Activated CD4-positive, alpha-beta T cell treated with anti-CD3 and anti-CD28 coated beads, Interleukin-2, amount 10 ng/mL, durations not matched to agents 7 days and 5 days (primary cell): ENCODE data around the gene OR13D1. TPM values are rescaled to one million over a fixed set of nuclear protein-coding genes. Genes with fewer than 3 reads are reported as not detected.

Experiments used
- total RNA-seq, 2 experiments: library from RNA; stranded (reverse); gene quantifications; one replicate each; pipeline ENCODE4 v1.2.3, GENCODE V29; 2021

The OR13D1 gene
- total RNA-seq, 2 experiments from 2014 or later = not detected

Other genes with a start within 250 kb of the OR13D1 start
- gene OR13F1, start 190.3 kb upstream of the OR13D1 start, total RNA-seq = not detected
- gene OR13C4, start 167.3 kb upstream of the OR13D1 start, total RNA-seq = not detected
- not detected for gene OR13C3, start 157.7 kb upstream of the OR13D1 start, total RNA-seq
- not detected for gene OR13C8, start 125.3 kb upstream of the OR13D1 start, total RNA-seq
- gene OR13C5, start 95.1 kb upstream of the OR13D1 start, total RNA-seq = not detected
- not detected for gene OR13C2, start 88.9 kb upstream of the OR13D1 start, total RNA-seq
- gene OR13C9, start 76.3 kb upstream of the OR13D1 start, total RNA-seq = not detected
- 10 to 100 TPM; 20.8 to 22.4 TPM for gene NIPSNAP3A, start 53.2 kb downstream of the OR13D1 start, total RNA-seq
- gene NIPSNAP3B, start 69.6 kb downstream of the OR13D1 start, total RNA-seq = under 1 TPM; 0.74 to 0.79 TPM
- under 1 TPM; 0.25 to 0.40 TPM for gene ABCA1, start 233.6 kb downstream of the OR13D1 start, total RNA-seq